Epithelial cell of proximal tubule (primary cell): ENCODE data around the gene GRPEL1. TPM values are rescaled to one million over a fixed set of nuclear protein-coding genes. Genes with fewer than 3 reads are reported as not detected.

Experiments
- DNase-seq: peaks from one replicate; pipeline ENCODE4 v3.0.0-alpha.2; 2011; ENCODE audit warnings: low read depth
- H3K4me3 ChIP-seq: 2 replicates; pipeline ENCODE4 v1.5.1; 2011; ENCODE audit warnings: low read depth, mild to moderate bottlenecking, low read length
- total RNA-seq: library from RNA; depleted of rRNA; stranded (reverse); fragments of >200 nt; gene quantifications from 2 replicates; pipeline ENCODE4 v1.2.3, GENCODE V29; 2015
- TF ChIP-seq, protein P1 (sequence below): conservative IDR thresholded peaks from 2 replicates; pipeline ENCODE4 v1.5.1; 2012; ENCODE audit warnings: low read depth, mild to moderate bottlenecking, low read length

Gene GRPEL1
- 45.8 and 52.7 TPM in 2 replicates for total RNA-seq

DNA sequence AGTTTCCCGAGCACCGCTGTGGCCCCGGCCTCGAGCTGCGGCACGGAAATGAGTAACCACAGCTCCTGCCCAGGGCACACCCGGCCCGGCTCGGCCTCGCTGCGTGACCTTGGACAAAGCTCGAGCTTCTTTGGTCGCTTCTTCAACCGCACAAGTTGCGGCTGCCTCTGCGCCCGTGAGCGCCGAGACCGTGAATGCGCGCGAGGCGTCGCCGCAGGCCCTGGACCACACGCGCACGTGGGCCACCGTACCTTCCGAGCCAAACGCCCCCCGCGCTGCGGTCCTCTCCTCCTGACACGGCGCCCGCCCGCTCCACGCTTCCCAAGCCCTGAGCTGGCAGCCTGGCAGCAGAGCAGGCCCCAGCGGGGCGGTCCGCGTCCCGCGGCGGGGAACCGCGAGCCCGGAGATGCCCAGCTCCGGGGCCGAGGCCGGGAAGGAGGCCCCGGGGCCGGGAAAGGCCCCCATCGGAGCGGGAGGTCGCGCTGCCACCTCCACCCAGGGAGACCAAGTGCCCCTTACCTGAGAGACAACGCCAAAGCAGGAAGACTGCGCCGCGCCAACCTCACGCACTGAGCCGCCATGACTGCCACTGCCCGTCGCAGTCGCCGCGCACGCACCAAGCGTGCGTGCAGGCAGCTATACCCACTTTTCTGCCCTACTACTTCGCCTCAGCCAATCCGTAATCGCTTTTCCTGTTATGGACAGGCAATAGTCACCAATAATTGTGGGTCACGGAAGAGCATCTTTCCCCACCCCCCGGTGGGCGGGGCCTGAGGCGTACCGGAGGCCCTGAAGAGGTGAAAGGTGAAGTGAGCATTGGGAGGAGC lies at the start of gene GRPEL1:
GRPEL1 (minus strand) TSS at position 613 of the 827 bp plus-strand sequence; CDS start at position 581, 32 bp downstream.
- peak within 1 kb of the TSS; percentile 95 for H3K4me3 ChIP-seq
- peak; percentile 89 for DNase-seq
- TF ChIP-seq, protein P1, sequence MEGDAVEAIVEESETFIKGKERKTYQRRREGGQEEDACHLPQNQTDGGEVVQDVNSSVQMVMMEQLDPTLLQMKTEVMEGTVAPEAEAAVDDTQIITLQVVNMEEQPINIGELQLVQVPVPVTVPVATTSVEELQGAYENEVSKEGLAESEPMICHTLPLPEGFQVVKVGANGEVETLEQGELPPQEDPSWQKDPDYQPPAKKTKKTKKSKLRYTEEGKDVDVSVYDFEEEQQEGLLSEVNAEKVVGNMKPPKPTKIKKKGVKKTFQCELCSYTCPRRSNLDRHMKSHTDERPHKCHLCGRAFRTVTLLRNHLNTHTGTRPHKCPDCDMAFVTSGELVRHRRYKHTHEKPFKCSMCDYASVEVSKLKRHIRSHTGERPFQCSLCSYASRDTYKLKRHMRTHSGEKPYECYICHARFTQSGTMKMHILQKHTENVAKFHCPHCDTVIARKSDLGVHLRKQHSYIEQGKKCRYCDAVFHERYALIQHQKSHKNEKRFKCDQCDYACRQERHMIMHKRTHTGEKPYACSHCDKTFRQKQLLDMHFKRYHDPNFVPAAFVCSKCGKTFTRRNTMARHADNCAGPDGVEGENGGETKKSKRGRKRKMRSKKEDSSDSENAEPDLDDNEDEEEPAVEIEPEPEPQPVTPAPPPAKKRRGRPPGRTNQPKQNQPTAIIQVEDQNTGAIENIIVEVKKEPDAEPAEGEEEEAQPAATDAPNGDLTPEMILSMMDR, result no peak

DNA sequence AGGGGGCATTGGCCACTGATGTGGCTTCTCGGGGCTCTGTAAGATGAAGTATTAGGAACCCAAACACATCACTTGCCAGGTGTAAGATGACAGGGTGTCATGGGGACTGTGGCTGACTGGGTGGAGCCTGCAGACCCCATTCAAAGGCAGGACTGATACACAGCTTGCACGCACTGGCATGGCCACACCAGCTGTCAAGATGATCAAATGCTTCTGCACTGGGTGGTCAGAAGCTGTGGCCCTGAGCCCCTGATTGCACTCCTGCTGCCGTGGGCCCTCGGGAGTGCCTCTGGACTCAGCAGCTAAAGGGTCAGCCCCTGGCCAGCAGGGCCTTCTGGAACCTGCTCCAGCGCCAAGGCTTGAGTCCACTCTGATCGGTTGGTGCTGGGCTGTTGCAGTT lies 48.8 kb upstream of the GRPEL1 start:
- TF ChIP-seq, protein P1, result no peak
- no peak for DNase-seq
- no peak overlapping the region for H3K4me3 ChIP-seq

DNA sequence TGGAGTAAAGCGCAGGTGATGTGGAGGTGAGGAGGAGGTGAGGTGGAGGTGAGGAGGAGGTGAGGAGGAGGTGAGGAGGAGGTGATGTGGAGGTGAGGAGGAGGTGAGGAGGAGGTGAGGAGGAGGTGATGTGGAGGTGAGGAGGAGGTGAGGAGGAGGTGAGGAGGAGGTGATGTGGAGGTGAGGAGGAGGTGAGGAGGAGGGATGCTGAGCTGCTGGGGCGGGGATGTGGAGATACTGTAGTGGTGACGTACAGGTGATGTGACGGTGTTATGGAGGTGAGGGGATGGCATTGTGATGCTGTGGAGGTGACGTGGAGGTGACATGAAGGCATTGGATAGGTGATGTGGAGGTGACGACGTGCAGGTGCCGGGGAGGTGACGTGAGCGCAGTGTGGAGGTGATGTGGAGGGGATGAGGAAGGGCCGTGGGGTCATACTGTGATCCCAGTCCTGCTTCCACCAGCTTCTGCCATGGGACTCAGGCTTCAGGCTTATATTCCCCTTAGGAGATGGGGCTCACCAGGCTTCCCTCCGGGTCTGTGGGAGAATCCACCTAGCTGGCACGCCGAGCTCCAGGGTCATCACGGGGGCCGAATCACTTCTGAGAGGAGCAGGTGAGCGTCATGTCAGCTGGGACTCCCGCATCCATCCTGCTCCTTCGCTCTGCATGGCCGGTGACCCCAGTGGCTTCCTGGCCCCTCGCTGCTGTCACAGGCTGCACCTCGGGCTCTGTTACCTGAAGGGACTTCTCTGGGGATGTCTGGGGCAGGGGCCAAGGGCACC lies 47.9 kb upstream of the GRPEL1 start:
- no peak overlapping the region for H3K4me3 ChIP-seq
- TF ChIP-seq, protein P1, result no peak
- no peak for DNase-seq

- TF ChIP-seq, protein P1, result no peak
- H3K4me3 ChIP-seq, result no peak overlapping the region
- DNase-seq, result no peak
These were observed 44.8 kb upstream of the GRPEL1 start for GRCh38 chr4:7112656-7113055.

DNA sequence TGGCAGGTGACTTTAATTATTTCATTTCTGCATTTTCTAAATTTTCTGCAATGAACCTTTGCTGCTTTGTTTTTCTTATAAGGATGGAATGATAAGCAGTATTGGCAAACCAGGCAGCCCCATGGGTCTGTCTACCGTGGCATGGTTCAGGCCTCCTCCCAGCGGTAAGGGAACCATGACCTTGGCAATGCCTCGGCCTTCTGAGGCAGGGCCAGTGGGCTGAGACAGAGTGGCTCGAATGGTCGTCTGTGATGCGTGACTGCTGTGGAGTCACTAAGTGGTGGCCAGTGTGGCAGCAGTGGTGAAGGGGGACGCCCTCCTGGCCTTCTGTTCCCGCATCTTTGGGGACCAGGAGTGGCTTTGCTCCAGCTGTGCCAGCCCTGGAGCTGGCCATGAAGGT lies 43.6 kb upstream of the GRPEL1 start:
- no peak overlapping the region for H3K4me3 ChIP-seq
- no peak for DNase-seq

GRCh38 chr4:7110546-7110945 lies 42.7 kb upstream of the GRPEL1 start:
- H3K4me3 ChIP-seq, result no peak overlapping the region
- DNase-seq, result no peak
- TF ChIP-seq, protein P1, result no peak

More for the DNA sequence above, 43.6 kb upstream of the GRPEL1 start:
- TF ChIP-seq, protein P1, result no peak
